DOHH2 (cell line): Measurements from ENCODE around the gene GALR3.
"Not testable (repeated sequence)": the region's sequence is repeated elsewhere in the genome, so short reads cannot be mapped to it uniquely, and the experiment has no call there.

Experiments
- H3F3A ChIP-seq: fragments of 200-600 bp; sonication (generic), shearing (Covaris generic); 2 replicates; pipeline ENCODE4 v1.6.0; 2016; ENCODE audit warnings: antibody characterized with exemption, mild to moderate bottlenecking; ENCODE audit not compliant: control insufficient read depth, insufficient read depth
- H3K27ac ChIP-seq: fragments of 200-600 bp; sonication (generic); 2 replicates; pipeline ENCODE4 v1.5.1; 2014; ENCODE audit warnings: low read depth, mild to moderate bottlenecking, low read length, moderate library complexity
- H3K27me3 ChIP-seq: fragments of 200-600 bp; sonication (generic); 2 replicates; pipeline ENCODE4 v1.6.1; 2014; ENCODE audit warnings: mild to moderate bottlenecking, low read length, mixed read lengths; ENCODE audit not compliant: control insufficient read depth
- H3K36me3 ChIP-seq: fragments of 200-600 bp; sonication (generic); 2 replicates; pipeline ENCODE4 v1.6.1; 2014; ENCODE audit warnings: mild to moderate bottlenecking, low read length, moderate library complexity, mixed read lengths; ENCODE audit not compliant: control insufficient read depth
- H3K4me1 ChIP-seq: fragments of 200-600 bp; sonication (generic); 2 replicates; pipeline ENCODE4 v1.6.1; 2014; ENCODE audit warnings: mild to moderate bottlenecking, low read length, mixed read lengths; ENCODE audit not compliant: control insufficient read depth
- H3K4me2 ChIP-seq: fragments of 200-600 bp; sonication (generic); 2 replicates; pipeline ENCODE4 v1.6.0; 2014; ENCODE audit warnings: mild to moderate bottlenecking, low read length, moderate library complexity
- H3K4me3 ChIP-seq: fragments of 200-600 bp; sonication (generic); 2 replicates; pipeline ENCODE4 v1.5.1; 2014; ENCODE audit warnings: mild to moderate bottlenecking, low read length, mixed read lengths
- H3K79me2 ChIP-seq: fragments of 200-600 bp; sonication (generic); 2 replicates; pipeline ENCODE4 v1.6.1; 2014; ENCODE audit warnings: mild to moderate bottlenecking, low read length, mixed read lengths; ENCODE audit not compliant: control insufficient read depth
- H3K9me2 ChIP-seq: fragments of 200-600 bp; sonication (generic); replicated peaks from 2 replicates; pipeline ENCODE4 v1.6.1; 2014; ENCODE audit warnings: mild to moderate bottlenecking, low read length, mixed read lengths; ENCODE audit not compliant: control insufficient read depth
- H3K9me3 ChIP-seq: fragments of 200-600 bp; sonication (generic); 2 replicates; pipeline ENCODE4 v1.6.1; 2014; ENCODE audit warnings: antibody characterized with exemption, low read length, mixed read lengths; ENCODE audit not compliant: control insufficient read depth, insufficient read depth
- H4K20me1 ChIP-seq: fragments of 200-600 bp; sonication (generic); 2 replicates; pipeline ENCODE4 v1.6.0; 2014; ENCODE audit warnings: low read depth, mild to moderate bottlenecking, antibody characterized with exemption, low read length, moderate library complexity; ENCODE audit not compliant: control insufficient read depth, insufficient read depth
- CTCF ChIP-seq: fragments of 200-600 bp; sonication (generic); IDR thresholded peaks from one replicate; pipeline ENCODE4 v1.5.1; 2014; ENCODE audit warnings: antibody characterized with exemption, mild to moderate bottlenecking, low read depth, low read length; ENCODE audit not compliant: poor library complexity, severe bottlenecking
- EZH2phosphoT487 ChIP-seq: fragments of 200-600 bp; sonication (generic); IDR thresholded peaks from 2 replicates; pipeline ENCODE4 v1.6.1; 2017; ENCODE audit warnings: borderline replicate concordance, mild to moderate bottlenecking, antibody characterized with exemption, low read length, moderate library complexity, mixed read lengths

The GALR3 gene

GRCh38 chr22:37797874-37798500, 25.2 kb upstream of the GALR3 start:
- no peak for TF ChIP-seq EZH2phosphoT487
- H3K4me1 ChIP-seq = peaks cover 9% of the 10 kb centered on the region
- H3F3A ChIP-seq = no peaks in the 10 kb centered on the region
- no peaks in the 10 kb centered on the region for H3K9me3 ChIP-seq
- H3K4me3 ChIP-seq = peak overlapping the region; percentile 17; the same call in 1 of the 2 replicates
- no peaks in the 10 kb centered on the region for H3K36me3 ChIP-seq
- H4K20me1 ChIP-seq = no peaks in the 10 kb centered on the region
- no peaks in the 10 kb centered on the region for H3K79me2 ChIP-seq
- H3K4me2 ChIP-seq = peak overlapping the region; percentile 39
- H3K9me2 ChIP-seq = no peaks in the 10 kb centered on the region
- H3K27ac ChIP-seq = no peak overlapping the region
- peaks cover 19% of the 10 kb centered on the region for H3K27me3 ChIP-seq

GRCh38 chr22:37799979-37800378, 23.2 kb upstream of the GALR3 start:
- H3K27me3 ChIP-seq = peaks cover 37% of the 10 kb centered on the region

GRCh38 chr22:37801946-37802309, 21.3 kb upstream of the GALR3 start:
- TF ChIP-seq EZH2phosphoT487 = no peak

More at GRCh38 chr22:37799979-37800378, 23.2 kb upstream of the GALR3 start:
- not testable (repeated sequence) for H3K9me3 ChIP-seq, H3F3A ChIP-seq, H3K9me2 ChIP-seq, H3K36me3 ChIP-seq, H4K20me1 ChIP-seq, H3K4me3 ChIP-seq, H3K79me2 ChIP-seq, H3K4me2 ChIP-seq, H3K27ac ChIP-seq, H3K4me1 ChIP-seq

GRCh38 chr22:37802310-37803194, 20.6 kb upstream of the GALR3 start:
- Histone ChIP-seq H3K4me2 (no peak overlapping the region), H4K20me1 (no peaks in the 10 kb centered on the region), H3K4me1 (peaks cover 22% of the 10 kb centered on the region), H3F3A (peaks cover 2% of the 10 kb centered on the region; the same call in 1 of the 2 replicates), H3K9me3 (no peaks in the 10 kb centered on the region), H3K36me3 (no peaks in the 10 kb centered on the region), H3K4me3 (no peak overlapping the region), H3K27ac (no peak overlapping the region), H3K27me3 (peaks cover 62% of the 10 kb centered on the region), H3K9me2 (no peaks in the 10 kb centered on the region), H3K79me2 (no peaks in the 10 kb centered on the region)
- no peak for TF ChIP-seq CTCF
- TF ChIP-seq EZH2phosphoT487 = no peak

More at GRCh38 chr22:37801946-37802309, 21.3 kb upstream of the GALR3 start:
- Histone ChIP-seq H3K4me1 (peaks cover 16% of the 10 kb centered on the region), H3K9me2 (no peaks in the 10 kb centered on the region), H3K36me3 (no peaks in the 10 kb centered on the region), H3K27ac (no peak overlapping the region), H3K4me3 (no peak overlapping the region), H3K27me3 (peaks cover 56% of the 10 kb centered on the region), H3K79me2 (no peaks in the 10 kb centered on the region), H4K20me1 (no peaks in the 10 kb centered on the region), H3K9me3 (no peaks in the 10 kb centered on the region), H3K4me2 (no peak overlapping the region), H3F3A (peaks cover under 1% of the 10 kb centered on the region; the same call in 1 of the 2 replicates)
